Measurements from ENCODE around the gene HLA-G.

The HLA-G gene

DNA sequence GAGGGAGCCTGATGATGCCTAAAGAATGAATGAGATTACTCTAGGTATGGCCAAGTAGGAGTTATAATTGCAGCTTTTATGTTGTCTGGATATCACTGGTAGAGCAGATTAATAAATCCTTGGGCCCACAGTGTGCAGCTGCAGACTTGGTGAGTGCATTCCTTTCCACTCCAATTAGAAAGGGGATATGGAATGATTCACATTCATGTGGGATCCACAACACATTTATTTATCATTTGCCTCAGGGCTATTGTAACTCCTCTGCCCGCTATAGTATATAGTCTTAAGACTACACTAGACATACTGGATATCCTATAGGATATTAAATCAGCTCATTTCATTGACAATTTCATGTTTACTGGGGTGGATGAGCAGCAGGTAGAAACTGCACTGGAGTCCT lies 11.6 kb upstream of the HLA-G start:
- DNase-seq (ENCODE audit: low read depth) = no peak

GRCh38 chr6:29818892-29819291 lies 8.7 kb upstream of the HLA-G start:
- DNase-seq (ENCODE audit: low read depth) = no peak

DNA sequence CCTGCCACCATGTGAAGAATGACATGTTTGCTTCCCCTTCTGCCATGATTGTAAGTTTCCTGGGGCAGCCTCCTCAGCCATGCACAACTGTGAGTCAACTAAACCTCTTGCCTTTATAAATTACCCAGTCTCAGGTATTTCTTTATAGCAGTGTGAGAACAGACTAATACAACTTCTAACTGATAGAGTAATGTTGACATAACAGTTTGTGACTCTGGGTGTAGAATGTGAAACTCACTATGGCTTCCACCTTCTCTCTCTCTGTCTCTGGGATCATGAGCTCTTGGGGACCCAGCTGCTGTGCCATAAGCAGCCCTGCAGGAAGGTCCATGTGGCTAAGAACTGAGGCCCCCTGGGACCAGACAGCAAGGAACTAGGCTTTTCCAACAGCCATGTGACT lies 3.5 kb upstream of the HLA-G start:
- DNase-seq (ENCODE audit: low read depth) = no peak

GRCh38 chr6:29825848-29826247 lies 1.8 kb upstream of the HLA-G start:
- no peak for DNase-seq (ENCODE audit: low read depth)

GRCh38 chr6:29826271-29826670 lies 1.4 kb upstream of the HLA-G start:
- DNase-seq (ENCODE audit: low read depth) = no peak

GRCh38 chr6:29828471-29828797 lies 809 bp downstream of the HLA-G start:
- no peak for DNase-seq (ENCODE audit: low read depth)

DNA sequence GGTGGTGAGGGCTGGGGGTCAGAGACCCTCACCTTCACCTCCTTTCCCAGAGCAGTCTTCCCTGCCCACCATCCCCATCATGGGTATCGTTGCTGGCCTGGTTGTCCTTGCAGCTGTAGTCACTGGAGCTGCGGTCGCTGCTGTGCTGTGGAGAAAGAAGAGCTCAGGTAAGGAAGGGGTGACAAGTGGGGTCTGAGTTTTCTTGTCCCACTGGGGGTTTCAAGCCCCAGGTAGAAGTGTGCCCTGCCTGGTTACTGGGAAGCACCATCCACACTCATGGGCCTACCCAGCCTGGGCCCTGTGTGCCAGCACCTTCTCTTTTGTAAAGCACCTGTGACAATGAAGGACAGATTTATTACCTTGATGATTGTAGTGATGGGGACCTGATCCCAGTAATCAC lies 2.1 kb downstream of the HLA-G start:
- DNase-seq (ENCODE audit: low read depth) = no peak

DNA sequence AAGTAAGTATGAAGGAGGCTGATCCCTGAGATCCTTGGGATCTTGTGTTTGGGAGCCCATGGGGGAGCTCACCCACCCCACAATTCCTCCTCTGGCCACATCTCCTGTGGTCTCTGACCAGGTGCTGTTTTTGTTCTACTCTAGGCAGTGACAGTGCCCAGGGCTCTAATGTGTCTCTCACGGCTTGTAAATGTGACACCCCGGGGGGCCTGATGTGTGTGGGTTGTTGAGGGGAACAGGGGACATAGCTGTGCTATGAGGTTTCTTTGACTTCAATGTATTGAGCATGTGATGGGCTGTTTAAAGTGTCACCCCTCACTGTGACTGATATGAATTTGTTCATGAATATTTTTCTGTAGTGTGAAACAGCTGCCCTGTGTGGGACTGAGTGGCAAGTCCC lies 2.8 kb downstream of the HLA-G start:
- DNase-seq (ENCODE audit: low read depth) = no peak

GRCh38 chr6:29831776-29832175 lies 4.2 kb downstream of the HLA-G start:
- DNase-seq (ENCODE audit: low read depth) = no peak

- DNase-seq (ENCODE audit: low read depth) = no peak
Observed at GRCh38 chr6:29834564-29835436, 7.2 kb downstream of the HLA-G start.

DNA sequence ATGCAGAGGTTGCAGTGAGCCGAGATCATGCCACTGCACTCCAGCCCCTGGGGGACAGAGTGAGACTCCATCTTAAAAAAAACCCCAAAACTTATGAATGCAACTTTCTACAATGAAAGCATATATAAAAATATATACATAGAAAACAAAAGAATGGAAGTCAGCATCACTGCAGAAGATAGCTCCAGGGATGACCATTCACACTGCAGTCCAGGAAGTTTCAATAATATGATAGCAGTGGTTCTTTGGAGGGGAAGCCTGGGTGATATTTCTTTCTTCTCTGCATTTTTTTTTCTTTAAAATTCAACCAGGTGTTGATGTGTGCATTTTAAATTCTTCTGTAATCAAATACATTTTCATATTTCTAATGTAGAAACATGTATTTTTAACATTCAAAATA lies 12.3 kb downstream of the HLA-G start:
- no peak for DNase-seq (ENCODE audit: low read depth)

- no peak for DNase-seq (ENCODE audit: low read depth)
Observed at GRCh38 chr6:29841030-29841429, 13.4 kb downstream of the HLA-G start.

DNA sequence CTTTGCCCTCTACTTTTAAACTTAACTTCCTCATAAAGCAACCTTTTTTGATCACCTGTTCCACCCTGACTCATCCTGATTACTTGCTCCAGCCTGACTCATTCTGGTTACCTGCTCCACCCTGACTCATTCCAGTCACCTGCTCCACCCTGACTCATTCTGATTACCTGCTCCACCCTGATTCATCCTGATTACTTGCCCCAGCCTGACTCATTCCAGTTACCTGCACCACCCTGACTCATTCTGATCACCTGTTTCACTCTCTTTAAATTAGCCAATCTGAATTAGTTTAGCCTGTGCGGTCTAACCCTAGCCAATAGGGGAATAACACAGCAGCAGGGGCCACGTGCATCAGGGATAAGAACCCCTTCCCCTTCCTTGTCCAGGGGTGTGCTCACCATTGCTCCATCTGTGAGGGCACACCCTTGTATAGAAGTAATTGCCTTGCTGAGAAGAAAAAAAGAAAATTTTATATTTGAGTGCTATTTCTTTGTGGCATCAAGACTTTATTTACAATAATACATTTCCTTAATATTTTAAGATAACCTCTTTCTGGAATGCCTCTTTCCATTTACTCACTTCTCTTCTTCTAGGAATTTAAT lies 17.9 kb downstream of the HLA-G start:
- no peak for DNase-seq (ENCODE audit: low read depth)

GRCh38 chr6:29847871-29848630 lies 20.4 kb downstream of the HLA-G start:
- DNase-seq (ENCODE audit: low read depth) = no peak

DNA sequence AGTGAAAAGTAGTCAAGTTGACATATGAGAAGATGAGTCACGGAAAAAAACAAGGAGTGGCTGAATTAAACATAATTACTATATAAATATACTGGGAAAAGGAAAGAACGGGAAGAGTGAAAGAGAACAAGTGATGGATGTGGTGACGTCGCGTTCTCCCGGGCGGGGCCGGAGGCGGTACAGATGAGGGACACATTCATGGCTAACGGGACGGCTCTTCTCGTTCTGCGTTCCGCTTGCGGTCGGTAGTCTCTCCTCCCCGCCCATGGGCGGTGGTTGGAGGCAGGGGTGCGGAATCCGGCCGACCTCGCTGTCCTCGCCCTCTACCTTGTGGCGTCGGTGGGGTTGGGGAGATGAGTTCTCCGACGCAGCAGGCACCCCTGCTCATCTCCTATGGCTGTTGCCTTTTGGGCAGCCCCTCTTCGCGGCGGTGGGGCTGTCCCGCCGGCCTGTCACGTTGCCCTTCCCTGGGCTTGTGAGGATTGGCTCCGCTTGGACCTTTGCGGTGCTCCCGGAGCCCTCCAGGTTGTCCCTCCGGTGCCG lies 22.5 kb downstream of the HLA-G start:
- no peak for DNase-seq (ENCODE audit: low read depth)

DNA sequence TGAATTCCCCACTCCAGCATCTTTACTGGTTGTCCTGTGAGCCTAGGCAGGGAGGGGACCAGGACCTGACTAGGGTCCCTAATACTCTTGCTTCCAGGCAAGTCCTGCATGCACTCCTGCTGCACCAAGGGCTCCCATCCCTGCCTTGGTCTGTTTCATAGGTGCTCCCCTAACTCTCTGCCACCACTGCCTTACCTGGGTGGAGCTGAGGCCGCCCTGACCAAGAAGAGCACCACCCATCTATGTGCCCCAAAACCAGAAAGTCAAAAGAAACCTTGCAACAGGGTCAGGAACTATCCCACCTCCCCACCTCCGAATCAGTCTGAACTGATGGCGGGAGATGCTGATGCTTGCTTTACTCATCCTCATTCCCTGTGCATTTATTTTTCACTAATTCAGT lies 23.6 kb downstream of the HLA-G start:
- no peak for DNase-seq (ENCODE audit: low read depth)

- DNase-seq (ENCODE audit: low read depth) = no peak
Observed at GRCh38 chr6:29853245-29853644, 25.6 kb downstream of the HLA-G start.

GRCh38 chr6:29858006-29858405 lies 30.4 kb downstream of the HLA-G start:
- DNase-seq (ENCODE audit: low read depth) = no peak

DNA sequence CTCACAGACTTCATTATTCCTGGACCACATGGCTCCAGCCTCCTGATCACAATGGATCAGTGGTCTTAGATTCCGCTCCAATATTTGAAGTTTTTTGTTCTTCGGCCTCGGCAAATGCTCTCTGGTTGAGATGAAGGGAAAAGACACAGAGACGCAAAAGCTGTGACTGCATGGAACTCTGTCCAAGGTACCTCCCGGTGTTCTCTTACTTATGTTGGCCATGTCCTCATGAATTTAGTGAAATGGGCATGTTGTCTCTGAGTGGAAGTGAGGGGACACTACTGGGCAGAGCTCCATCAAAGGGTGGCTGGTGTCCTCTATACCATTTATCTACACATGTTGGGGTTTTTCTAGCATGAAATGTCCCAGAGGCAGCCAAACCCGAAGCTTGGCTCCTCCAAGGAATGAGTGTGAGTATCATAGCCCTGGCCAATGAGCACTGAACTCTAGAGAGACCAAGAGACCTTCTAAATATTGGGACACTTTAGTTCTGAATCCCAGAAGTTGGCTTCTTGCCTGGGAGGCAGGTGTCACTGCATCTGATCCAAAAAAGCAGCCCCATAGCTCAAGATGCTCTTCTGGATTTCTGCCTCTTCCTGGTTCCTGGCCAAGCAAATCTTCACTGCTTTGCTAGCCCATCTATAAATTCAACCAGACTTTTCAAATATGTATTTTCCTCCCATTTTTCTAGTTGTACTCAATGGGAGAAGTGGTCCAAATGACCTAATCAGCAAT lies 34.1 kb downstream of the HLA-G start:
- DNase-seq (ENCODE audit: low read depth) = no peak

DNA sequence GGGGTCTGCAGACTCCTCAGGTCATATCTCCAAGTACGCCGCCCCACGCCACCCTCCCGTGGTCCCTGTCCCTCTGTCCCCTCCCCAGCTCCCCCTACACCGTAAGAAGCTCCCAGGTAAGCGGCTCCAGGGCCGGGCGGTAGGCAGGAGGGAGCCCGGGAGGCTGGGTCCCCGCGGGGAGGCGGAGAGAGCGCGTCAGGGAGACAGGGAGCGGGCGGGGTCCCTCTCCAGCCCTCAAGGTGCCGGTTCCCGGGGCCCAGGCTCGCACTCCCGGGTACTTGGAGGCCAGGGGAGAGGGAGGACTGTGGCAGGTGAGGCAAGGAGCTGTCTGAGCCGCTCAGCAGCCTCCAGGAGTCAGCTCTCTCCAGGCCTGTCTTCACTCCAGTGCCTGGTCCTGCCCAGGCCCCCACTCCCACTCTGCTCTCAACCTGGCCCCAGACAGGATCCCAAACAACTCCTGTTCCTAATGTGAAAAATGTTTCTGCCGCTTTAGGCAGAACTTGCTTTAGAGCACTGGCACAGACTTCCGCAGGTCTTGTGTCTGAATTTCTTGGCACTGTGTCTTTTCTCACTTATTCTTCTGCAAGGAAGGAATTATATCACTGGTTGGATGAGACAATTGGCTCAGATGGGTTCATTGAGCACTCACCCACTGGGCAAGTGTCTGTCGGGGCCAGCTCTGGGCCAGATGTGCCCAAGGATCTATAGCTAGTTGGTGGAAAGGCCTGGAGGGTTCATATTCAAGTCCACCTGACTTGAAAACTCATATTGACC lies 36.6 kb downstream of the HLA-G start:
- no peak for DNase-seq (ENCODE audit: low read depth)

DNA sequence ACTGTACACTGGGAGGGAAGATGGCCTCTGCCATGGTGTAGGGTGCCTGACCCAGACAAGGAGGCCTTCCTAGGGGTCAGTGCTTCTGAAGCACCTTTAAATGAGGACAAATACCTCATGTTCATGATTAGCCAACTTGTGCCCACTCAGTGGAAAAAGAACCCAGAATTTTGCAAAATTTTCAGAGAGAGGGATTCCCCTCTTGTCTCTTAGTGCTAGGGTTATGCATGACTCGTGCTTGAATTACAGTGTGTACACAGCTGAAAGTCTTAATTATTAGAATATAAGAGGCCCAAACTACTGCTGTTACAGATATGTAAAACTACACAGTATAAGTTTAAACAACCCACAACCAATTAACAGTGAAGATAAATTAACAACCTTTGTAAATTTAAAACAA lies 38.0 kb downstream of the HLA-G start:
- no peak for DNase-seq (ENCODE audit: low read depth)
